PFSK-1 (cell line): ENCODE results near the gene FAM83G.

Experiments
- FOXP2 ChIP-seq: optimal IDR thresholded peaks from 2 replicates; pipeline ENCODE3; 2011; ENCODE audit warnings: borderline replicate concordance, control low read depth, inconsistent platforms; ENCODE audit not compliant: insufficient read depth; ENCODE audit errors: extremely low read length, extremely low read depth
- POLR2AphosphoS5 ChIP-seq: IDR thresholded peaks from 2 replicates; pipeline ENCODE4 v1.6.1; 2012; ENCODE audit warnings: low read depth, mild to moderate bottlenecking, control low read depth, low read length, moderate library complexity
- REST ChIP-seq, 2 experiments: IDR thresholded peaks; 2 replicates each; pipeline versions ENCODE4 v1.6.1 to v1.8.0; 2011 to 2012; ENCODE audit warnings: low read depth in 2 of 2, low read length in 2 of 2, control low read depth in 1 of 2, inconsistent platforms in 1 of 2, mild to moderate bottlenecking in 1 of 2, moderate library complexity in 1 of 2; ENCODE audit not compliant: insufficient read depth in 1 of 2
- SIN3A ChIP-seq: IDR thresholded peaks from 2 replicates; pipeline ENCODE4 v1.6.1; 2012; ENCODE audit warnings: mild to moderate bottlenecking, low read length, moderate library complexity, borderline replicate concordance; ENCODE audit not compliant: insufficient read depth
- TAF1 ChIP-seq: IDR thresholded peaks from 2 replicates; pipeline ENCODE4 v1.6.1; 2012; ENCODE audit warnings: low read length, control low read depth, borderline replicate concordance; ENCODE audit not compliant: insufficient read depth

Gene FAM83G

GRCh38 chr17:19002805-19003542, 1.6 kb downstream of the FAM83G start:
- TF ChIP-seq REST (IDR thresholded peaks at IDR 0.05; ENCODE audit: insufficient read depth in 1 of 2, low read depth in 2 of 2, low read length in 2 of 2) (no peak), TAF1 (no peak), POLR2AphosphoS5 (no peak), FOXP2 (no peak), SIN3A (no peak)

- TF ChIP-seq SIN3A (no peak), POLR2AphosphoS5 (no peak), REST (IDR thresholded peaks at IDR 0.05; ENCODE audit: insufficient read depth in 1 of 2, low read depth in 2 of 2, low read length in 2 of 2) (no peak), FOXP2 (no peak), TAF1 (no peak)
Observed at GRCh38 chr17:19001907-19002590, 2.5 kb downstream of the FAM83G start.

GRCh38 chr17:19000531-19001325, 3.8 kb downstream of the FAM83G start:
- TF ChIP-seq REST (IDR thresholded peaks at IDR 0.05; ENCODE audit: insufficient read depth in 1 of 2, low read depth in 2 of 2, low read length in 2 of 2) (no peak), TAF1 (no peak), POLR2AphosphoS5 (no peak), SIN3A (no peak), FOXP2 (no peak)

- TF ChIP-seq POLR2AphosphoS5: no peak
- no peak for TF ChIP-seq FOXP2
- TF ChIP-seq REST (IDR thresholded peaks at IDR 0.05; ENCODE audit: insufficient read depth in 1 of 2, low read depth in 2 of 2, low read length in 2 of 2): no peak
Observed at GRCh38 chr17:18999911-19000310, 4.7 kb downstream of the FAM83G start.
